SKM-1 (cell line): Measurements from ENCODE around the gene SIRPB2.
A peak's percentile ranks its signal among the peaks of the same experiment; 100 is the strongest.

Source experiments
- DNase-seq: peaks from one replicate; lab custom pipeline; 2025; ENCODE audit not compliant: unreplicated experiment; lab: John Stamatoyannopoulos, UW

Gene SIRPB2

GRCh38 chr20:1472556-1473245 is 18.5 kb downstream of the SIRPB2 start:
- DNase-seq: peak; percentile 14

GRCh38 chr20:1471242-1471641 is 20.0 kb downstream of the SIRPB2 start:
- no peak for DNase-seq

GRCh38 chr20:1469925-1470571 is 21.2 kb downstream of the SIRPB2 start:
- no peak for DNase-seq

- DNase-seq: no peak
These were observed 21.8 kb downstream of the SIRPB2 start for GRCh38 chr20:1469306-1469905.

GRCh38 chr20:1468117-1468624 is 23.0 kb downstream of the SIRPB2 start:
- DNase-seq: no peak

GRCh38 chr20:1467355-1468116 is 23.7 kb downstream of the SIRPB2 start:
- peak; percentile 67 for DNase-seq

GRCh38 chr20:1467082-1467354 is 24.2 kb downstream of the SIRPB2 start:
- no peak for DNase-seq

- DNase-seq: peak; percentile 28
These were observed 24.8 kb downstream of the SIRPB2 start, which contains the start of gene NSFL1C for GRCh38 chr20:1466211-1467081. TSS of gene NSFL1C (minus strand) at chr20:1466849. CDS start at chr20:1466824, 25 bp downstream.

GRCh38 chr20:1465470-1466210 is 25.6 kb downstream of the SIRPB2 start:
- no peak for DNase-seq

- DNase-seq: no peak
These were observed 27.1 kb downstream of the SIRPB2 start for GRCh38 chr20:1463971-1464570.

- DNase-seq: no peak
These were observed 28.4 kb downstream of the SIRPB2 start for GRCh38 chr20:1462834-1463233.

- DNase-seq: no peak
These were observed 29.2 kb downstream of the SIRPB2 start for GRCh38 chr20:1462001-1462400.

GRCh38 chr20:1460275-1460674 is 30.9 kb downstream of the SIRPB2 start:
- DNase-seq: no peak

- no peak for DNase-seq
These were observed 33.2 kb downstream of the SIRPB2 start for GRCh38 chr20:1457992-1458391.

GRCh38 chr20:1456300-1456699 is 34.9 kb downstream of the SIRPB2 start:
- DNase-seq: no peak

- no peak for DNase-seq
These were observed 40.2 kb downstream of the SIRPB2 start for GRCh38 chr20:1450926-1451491.

GRCh38 chr20:1449370-1449769 is 41.9 kb downstream of the SIRPB2 start:
- no peak for DNase-seq

GRCh38 chr20:1448081-1448620 is 43.1 kb downstream of the SIRPB2 start:
- no peak for DNase-seq

GRCh38 chr20:1446536-1446935 is 44.7 kb downstream of the SIRPB2 start:
- no peak for DNase-seq
